GM12878 (cell line): ENCODE data around the gene ZNF646. TPM values are rescaled to one million over a fixed set of nuclear protein-coding genes. Genes with fewer than 3 reads are reported as not detected.

Source experiments
- ATAC-seq: fragments of 200-7000 bp; cut with Tn5 transposase; 3 replicates; pipeline ENCODE4 v1.9.1; 2020; ENCODE audit warnings: mild to moderate bottlenecking, moderate library complexity
- BruUV-seq: library from RNA; stranded (reverse); fragments of 400-500 nt; replicated peaks from 2 replicates; lab custom pipeline; 2021; lab: Mats Ljungman, UMichigan
- CTCF ChIA-PET: fragments of 300-600 bp; sonication (Branson Sonifier 250); formaldehyde crosslinking; extraction: SDS; loops from one replicate; lab custom pipeline; 2021; ENCODE audit warnings: inconsistent platforms; lab: Yijun Ruan, JAX
- POLR2A ChIA-PET: fragments of 350-600 bp; formaldehyde crosslinking; extraction: SDS; loops from one replicate; lab custom pipeline; 2021; ENCODE audit warnings: inconsistent platforms; lab: Charles Lee
- RAD21 ChIA-PET: fragments of 300-600 bp; sonication (Branson Sonifier 250); formaldehyde crosslinking; loops from one replicate; lab custom pipeline; 2023; ENCODE audit warnings: antibody characterized with exemption; ENCODE audit not compliant: unreplicated experiment; lab: Charles Lee
- SMC1A ChIA-PET: fragments of 300-600 bp; sonication (Branson Sonifier 250); formaldehyde crosslinking; loops from one replicate; lab custom pipeline; 2023; ENCODE audit not compliant: unreplicated experiment, uncharacterized antibody; lab: Charles Lee
- DNase-seq: peaks from one replicate; pipeline ENCODE4 v3.0.0-alpha.2; 2011; ENCODE audit warnings: low read depth, low spot score
- FAIRE-seq: peaks from 3 replicates; lab custom pipeline; 2011; peaks lifted over from hg19 to GRCh38; lab: Jason Lieb, UNC
- H2AFZ ChIP-seq: 2 replicates; pipeline ENCODE4 v1.6.0; 2011; ENCODE audit warnings: low read depth, low read length, control low read depth; ENCODE audit not compliant: control insufficient read depth
- H3K27ac ChIP-seq: 2 replicates; pipeline ENCODE4 v1.5.1; 2011; ENCODE audit warnings: control low read depth; ENCODE audit not compliant: control insufficient read depth, insufficient read depth
- H3K27me3 ChIP-seq, 2 experiments: replicated peaks in 1 of 2; 2 replicates each; pipeline versions ENCODE4 v1.6.0 to v1.6.1; 2011; ENCODE audit warnings: low read length in 1 of 2; ENCODE audit not compliant: control insufficient read depth in 2 of 2, insufficient read depth in 2 of 2
- H3K36me3 ChIP-seq, 2 experiments: 2 replicates each; pipeline ENCODE4 v1.5.1; 2011; ENCODE audit warnings: low read length in 1 of 2; ENCODE audit not compliant: control insufficient read depth in 2 of 2, insufficient read depth in 2 of 2
- H3K4me1 ChIP-seq: 2 replicates; pipeline ENCODE4 v1.6.1; 2011; ENCODE audit warnings: mild to moderate bottlenecking, low read length, moderate library complexity, mixed read lengths; ENCODE audit not compliant: control insufficient read depth, insufficient read depth
- H3K4me2 ChIP-seq: 2 replicates; pipeline ENCODE4 v1.6.0; 2011; ENCODE audit warnings: control low read depth; ENCODE audit not compliant: control insufficient read depth, insufficient read depth
- H3K4me3 ChIP-seq: fragments of 200-600 bp; sonication (generic); 2 replicates; pipeline ENCODE4 v1.5.1; 2016
- H3K79me2 ChIP-seq: 2 replicates; pipeline ENCODE4 v1.6.0; 2011; ENCODE audit warnings: low read length; ENCODE audit not compliant: control insufficient read depth, insufficient read depth
- H3K9ac ChIP-seq: 2 replicates; pipeline ENCODE4 v1.8.0; 2011; ENCODE audit warnings: low read length, control low read depth, mixed read lengths; ENCODE audit not compliant: control insufficient read depth, insufficient read depth
- H3K9me3 ChIP-seq: replicated peaks from 3 replicates; pipeline ENCODE4 v1.5.1; 2011; ENCODE audit warnings: mild to moderate bottlenecking, low read length; ENCODE audit not compliant: control insufficient read depth, insufficient read depth
- H4K20me1 ChIP-seq: 2 replicates; pipeline ENCODE4 v1.6.0; 2011; ENCODE audit not compliant: control insufficient read depth, insufficient read depth
- ASH2L ChIP-seq: fragments of 300-600, 200-600 bp; sonication (generic); IDR thresholded peaks from 2 replicates; pipeline ENCODE4 v1.6.1; 2017; ENCODE audit warnings: low read depth, mild to moderate bottlenecking, borderline replicate concordance
- BCL11A ChIP-seq: IDR thresholded peaks from 2 replicates; pipeline ENCODE4 v1.6.1; 2011; ENCODE audit warnings: low read depth, low read length
- CEBPB ChIP-seq, 2 experiments: fragments of 150-350 bp in 1 of 2; IDR thresholded peaks; 2 replicates each; pipeline ENCODE4 v1.6.1; 2012 to 2014; ENCODE audit warnings: low read depth in 2 of 2, low read length in 2 of 2, borderline replicate concordance in 1 of 2, inconsistent platforms in 1 of 2
- DPF2 ChIP-seq: fragments of 450-650 bp; IDR thresholded peaks from 2 replicates; pipeline ENCODE4 v1.6.1; 2017; ENCODE audit warnings: mild to moderate bottlenecking
- IRF5 ChIP-seq: fragments of 450-650 bp; IDR thresholded peaks from 2 replicates; pipeline ENCODE4 v1.6.1; 2017; ENCODE audit warnings: borderline replicate concordance
- MAX ChIP-seq: IDR thresholded peaks from 2 replicates; pipeline ENCODE4 v1.6.1; 2012; ENCODE audit warnings: low read depth, low read length, improper control_type of control experiment
- MYB ChIP-seq: fragments of 150-350 bp; IDR thresholded peaks from 2 replicates; pipeline ENCODE4 v1.6.1; 2014; ENCODE audit warnings: mild to moderate bottlenecking, low read depth, low read length, borderline replicate concordance
- MYC ChIP-seq: IDR thresholded peaks from 2 replicates; pipeline ENCODE4 v1.6.1; 2011; ENCODE audit warnings: mild to moderate bottlenecking, low read length, moderate library complexity, inconsistent platforms; ENCODE audit not compliant: insufficient read depth, insufficient replicate concordance, insufficient read length, severe bottlenecking
- NFXL1 ChIP-seq: fragments of 450-650 bp; IDR thresholded peaks from 2 replicates; pipeline ENCODE4 v1.6.1; 2017; ENCODE audit warnings: antibody characterized with exemption, mild to moderate bottlenecking, borderline replicate concordance
- NR2C2 ChIP-seq: IDR thresholded peaks from 2 replicates; pipeline ENCODE4 v1.6.1; 2011; ENCODE audit warnings: borderline replicate concordance, low read depth; ENCODE audit not compliant: control insufficient read depth, insufficient read length
- NR2F1 ChIP-seq: fragments of 450-650 bp; conservative IDR thresholded peaks from 2 replicates; pipeline ENCODE4 v1.6.1; 2017; ENCODE audit warnings: mild to moderate bottlenecking
- NRF1 ChIP-seq: conservative IDR thresholded peaks from 2 replicates; pipeline ENCODE4 v1.6.1; 2011; ENCODE audit warnings: mild to moderate bottlenecking, low read depth, low read length, improper control_type of control experiment
- RFX5 ChIP-seq: IDR thresholded peaks from 2 replicates; pipeline ENCODE4 v1.6.1; 2011; ENCODE audit warnings: low read depth, low read length, improper control_type of control experiment
- SMAD1 ChIP-seq: fragments of 450-650 bp; IDR thresholded peaks from 2 replicates; pipeline ENCODE4 v1.6.1; 2018; ENCODE audit warnings: mild to moderate bottlenecking, low read depth; ENCODE audit not compliant: partially characterized antibody
- SMARCA5 ChIP-seq: fragments of 450-650 bp; IDR thresholded peaks from 2 replicates; pipeline ENCODE4 v1.6.1; 2017; ENCODE audit warnings: mild to moderate bottlenecking
- STAT1 ChIP-seq: fragments of 450-650 bp; conservative IDR thresholded peaks from 2 replicates; pipeline ENCODE4 v1.6.1; 2014; ENCODE audit warnings: antibody characterized with exemption, mild to moderate bottlenecking
- YY1 ChIP-seq: IDR thresholded peaks from 2 replicates; pipeline ENCODE4 v1.6.1; 2011; ENCODE audit warnings: low read depth, mild to moderate bottlenecking, low read length
- ZNF207 ChIP-seq: fragments of 450-650 bp; IDR thresholded peaks from 2 replicates; pipeline ENCODE4 v1.6.1; 2014; ENCODE audit warnings: antibody characterized with exemption, mild to moderate bottlenecking, borderline replicate concordance
- ZNF24 ChIP-seq: fragments of 450-650 bp; IDR thresholded peaks from 2 replicates; pipeline ENCODE4 v1.6.1; 2017; ENCODE audit warnings: antibody characterized with exemption, mild to moderate bottlenecking
- ZZZ3 ChIP-seq: IDR thresholded peaks from 2 replicates; pipeline ENCODE4 v1.6.1; 2011; ENCODE audit warnings: low read depth; ENCODE audit not compliant: control insufficient read depth, insufficient read length
- WGBS: methylation state at CpG from one replicate; pipeline ENCODE4 v1.1.6; 2016; ENCODE audit warnings: low lambda C conversion rate; ENCODE audit not compliant: insufficient replicate concordance, insufficient coverage; ENCODE audit errors: missing lambda C conversion rate; 5-methylcytosine and 5-hydroxymethylcytosine counted together
- in situ Hi-C: fragments of 300-500 bp; cut with MboI; formaldehyde crosslinking; loops from 9 replicates; pipeline ENCODE4 v1.14.3; 2018; ENCODE audit warnings: mixed read lengths
- intact Hi-C: fragments of 100-400 bp; cut with micrococcal nuclease; formaldehyde crosslinking; loops from one replicate; pipeline ENCODE4 v1.14.2; 2022; ENCODE audit not compliant: unreplicated experiment
- polyA plus RNA-seq, 11 experiments: library from polyadenylated mRNA; depleted of rRNA in 4 of 11; unstranded in 6 of 11; stranded (reverse) in 5 of 11; fragments of >200 nt; fragmentation: Nextera tagmentation in 4 of 11; fragmentation: Illumina TruSeq in 1 of 11; extraction: Ambion mirVana in 4 of 11; extraction: Trizol in 1 of 11; gene quantifications; 1 replicate in 1 of 11; 2 replicates in 10 of 11; pipeline versions ENCODE4 v1.2.1 to v1.2.3, GENCODE V29; 2011 to 2016; ENCODE audit warnings: inconsistent platforms in 2 of 11, missing spikeins in 2 of 11, low read depth in 1 of 11
- total RNA-seq, 4 experiments: library from RNA; depleted of rRNA in 3 of 4; stranded (reverse); fragments of >200 nt in 3 of 4; fragmentation: Illumina TruSeq in 1 of 4; extraction: Trizol in 1 of 4; gene quantifications; 2 replicates each; pipeline versions ENCODE4 v1.2.1 to v1.2.3, GENCODE V29; 2013 to 2021

The ZNF646 gene
- total and polyA plus RNA-seq, 10 of the 15 experiments (the other 5 are each of a cell fraction or from before 2014, with no cell fraction given), result 0.10 to 21.8 (median 6.4) TPM

- peaks cover 13% of the 10 kb centered on the region for H3K79me2 ChIP-seq
- ChIA-PET RAD21 (interaction anchor here (1.5 to 2.8 kb wide), 3 partner anchors 9 to 34 kb away, joined by 6 to 12 read pairs (median 6); partner anchors contain the start of gene KAT8), SMC1A (no interaction called here), CTCF (interaction anchor here (0.7 to 1.6 kb wide), 3 partner anchors 11 to 34 kb away, joined by 3 to 6 read pairs (median 5); no protein-coding TSS in a partner anchor), POLR2A (interaction anchor here (0.6 to 3.1 kb wide), 4 partner anchors 9 to 150 kb away, joined by 3 to 13 read pairs (median 8); partner anchors contain the start of genes KAT8, ZNF646 and ZNF668)
- peak within 1 kb of the TSS; percentile 74 for H3K4me3 ChIP-seq
- DNase-seq (peak; percentile 32), ATAC-seq (peak; percentile 96), FAIRE-seq (peak; percentile 78)
- no peaks in the 10 kb centered on the region for H3K27me3 ChIP-seq
- peak within 1 kb of the TSS; percentile 77 for H3K4me2 ChIP-seq
- H3K36me3 ChIP-seq, result peaks cover 0 to 4% of the 10 kb centered on the region in 2 experiments; a peak in 3 of 4 replicates
- in situ Hi-C loops (no loop called here), intact Hi-C loops (loop anchor here (5.0 kb wide), 1 partner anchor 34 kb away; no protein-coding TSS in a partner anchor)
- no peaks in the 10 kb centered on the region for H4K20me1 ChIP-seq
- no TSS peak for BruUV-seq
- no peaks in the 10 kb centered on the region for H3K9me3 ChIP-seq
- peak within 1 kb of the TSS; percentile 91 for H2AFZ ChIP-seq
- H3K9ac ChIP-seq, result peak within 1 kb of the TSS; percentile 91
- H3K27ac ChIP-seq, result peak within 1 kb of the TSS; percentile 81
- WGBS, result 2% methylated on average over 59 of the region's 68 CpGs
- peaks cover 22% of the 10 kb centered on the region for H3K4me1 ChIP-seq
- no peak for TF ChIP-seq ASH2L
- no peak for TF ChIP-seq CEBPB (IDR thresholded peaks at IDR 0.05; ENCODE audit: borderline replicate concordance in 1 of 2, low read depth in 2 of 2, low read length in 2 of 2)
- TF ChIP-seq SMARCA5, result peak; percentile 78; the same call in 1 of the 2 replicates
- TF ChIP-seq MYC, result no peak
- TF ChIP-seq RFX5, result no peak
- TF ChIP-seq MYB, result 0 out of 2 replicates have a peak, but pooled peaks have one; percentile 35
- no peak for TF ChIP-seq ZZZ3
- TF ChIP-seq NR2F1, result peak; percentile 64; the same call in 1 of the 2 replicates
- no peak for TF ChIP-seq IRF5
- peak; percentile 50; the same call in 1 of the 2 replicates for TF ChIP-seq DPF2
- no peak for TF ChIP-seq NFXL1
- 0 out of 2 replicates have a peak, but pooled peaks have one; percentile 14 for TF ChIP-seq BCL11A
- TF ChIP-seq STAT1, result peak; percentile 58; the same call in 1 of the 2 replicates
- peak; percentile 84 for TF ChIP-seq YY1
- no peak for TF ChIP-seq ZNF24
- no peak for TF ChIP-seq SMAD1
- TF ChIP-seq NRF1, result peak; percentile 43
- no peak for TF ChIP-seq MAX
- TF ChIP-seq NR2C2, result no peak
- TF ChIP-seq ZNF207, result no peak; the same call in 1 of the 2 replicates
These were observed 34.0 kb downstream of the ZNF646 start, which contains the start of gene BCKDK for GRCh38 chr16:31108035-31108793. Gene BCKDK (plus strand): TSS chr16:31108386. CDS start chr16:31109224, 838 bp downstream.
